Measurements from ENCODE around the gene LRP5. TPM values are rescaled to one million over a fixed set of nuclear protein-coding genes. Genes with fewer than 3 reads are reported as not detected.

Gene LRP5
- total RNA-seq, 1 donor = 0.42 TPM

DNA sequence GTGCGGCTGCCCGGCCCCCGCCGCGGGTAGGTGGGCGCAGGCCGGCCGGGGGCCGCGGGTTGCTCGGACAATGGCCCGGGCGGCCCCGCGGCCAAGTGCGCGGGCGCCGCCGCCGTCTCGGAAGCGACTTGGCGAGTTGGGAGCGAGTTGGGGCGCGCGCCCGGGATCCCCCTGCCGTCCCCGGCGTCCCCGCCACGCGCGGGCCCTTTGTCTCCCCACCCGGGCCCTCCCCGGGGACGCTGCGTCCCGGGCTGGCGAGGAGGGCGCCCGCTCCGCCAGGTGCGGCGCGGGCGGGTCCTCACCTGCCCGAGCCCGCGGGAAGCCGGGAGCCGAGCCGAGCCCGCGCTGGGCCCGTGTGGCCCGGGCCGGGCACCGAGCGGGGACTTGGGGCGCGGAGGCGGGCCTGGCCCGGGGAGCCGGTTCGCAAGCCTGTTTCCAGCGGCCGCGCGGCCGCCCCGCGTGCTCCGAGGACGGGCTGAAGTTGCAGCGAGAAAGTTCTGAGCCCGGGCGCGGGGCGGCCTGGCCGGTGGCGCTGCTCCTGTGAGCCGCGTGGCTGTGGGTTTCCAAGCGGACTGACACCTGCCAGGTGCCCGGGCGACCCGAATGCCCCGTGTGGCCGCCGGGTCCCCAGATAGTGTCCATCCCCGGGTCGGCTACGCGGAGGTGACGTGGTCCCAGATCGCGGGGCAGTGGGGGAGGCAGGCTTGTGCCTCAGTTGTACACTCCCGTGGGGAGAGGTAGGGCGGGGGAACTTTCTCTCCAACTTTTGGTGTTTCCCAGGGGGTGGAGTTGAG lies 586 bp downstream of the LRP5 start:
- Histone ChIP-seq H3K27me3 (ENCODE audit: insufficient read depth, low read length) (peaks cover 28% of the 10 kb centered on the region), H3K9me3 (ENCODE audit: low read depth, low read length) (no peaks in the 10 kb centered on the region), H3K4me1 (ENCODE audit: insufficient read depth, low read length) (peaks cover 17% of the 10 kb centered on the region), H3K4me3 (ENCODE audit: low read length) (peak overlapping the region; percentile 32)

DNA sequence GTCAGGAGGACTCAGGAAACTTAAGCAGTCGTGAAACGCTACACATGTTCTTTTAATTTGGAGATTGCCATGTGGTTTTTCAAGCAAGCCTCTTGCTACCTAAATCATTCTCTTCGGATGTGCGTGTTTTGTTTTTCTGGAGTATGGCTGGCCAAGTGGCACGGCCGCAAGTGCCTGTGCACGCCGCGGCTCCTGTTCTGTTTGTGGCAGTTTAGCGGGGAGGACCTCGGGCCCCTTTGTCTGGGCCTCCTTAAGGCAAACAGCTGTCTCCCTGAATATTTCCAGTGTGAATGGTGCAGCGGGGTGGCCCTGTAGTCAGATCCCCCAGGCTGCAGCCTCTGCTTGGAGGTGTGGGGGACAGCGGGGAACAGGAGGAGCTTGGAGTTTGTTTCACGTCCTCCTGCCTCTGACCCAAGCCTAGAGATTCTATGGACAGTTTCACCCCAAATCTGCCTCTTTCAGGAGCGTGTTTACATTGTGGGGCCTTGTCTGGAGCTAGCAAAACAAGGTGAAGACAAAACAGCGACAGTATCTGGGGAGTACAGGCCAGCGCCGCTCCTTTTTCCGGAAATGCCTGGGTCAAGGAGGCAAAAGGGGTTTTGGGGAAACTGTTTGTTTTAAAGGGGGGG lies 1.3 kb downstream of the LRP5 start:
- H3K27me3 ChIP-seq (ENCODE audit: insufficient read depth, low read length) = peaks cover 28% of the 10 kb centered on the region
- no peaks in the 10 kb centered on the region for H3K9me3 ChIP-seq (ENCODE audit: low read depth, low read length)
- peaks cover 17% of the 10 kb centered on the region for H3K4me1 ChIP-seq (ENCODE audit: insufficient read depth, low read length)
- H3K4me3 ChIP-seq (ENCODE audit: low read length) = peak overlapping the region; percentile 32

DNA sequence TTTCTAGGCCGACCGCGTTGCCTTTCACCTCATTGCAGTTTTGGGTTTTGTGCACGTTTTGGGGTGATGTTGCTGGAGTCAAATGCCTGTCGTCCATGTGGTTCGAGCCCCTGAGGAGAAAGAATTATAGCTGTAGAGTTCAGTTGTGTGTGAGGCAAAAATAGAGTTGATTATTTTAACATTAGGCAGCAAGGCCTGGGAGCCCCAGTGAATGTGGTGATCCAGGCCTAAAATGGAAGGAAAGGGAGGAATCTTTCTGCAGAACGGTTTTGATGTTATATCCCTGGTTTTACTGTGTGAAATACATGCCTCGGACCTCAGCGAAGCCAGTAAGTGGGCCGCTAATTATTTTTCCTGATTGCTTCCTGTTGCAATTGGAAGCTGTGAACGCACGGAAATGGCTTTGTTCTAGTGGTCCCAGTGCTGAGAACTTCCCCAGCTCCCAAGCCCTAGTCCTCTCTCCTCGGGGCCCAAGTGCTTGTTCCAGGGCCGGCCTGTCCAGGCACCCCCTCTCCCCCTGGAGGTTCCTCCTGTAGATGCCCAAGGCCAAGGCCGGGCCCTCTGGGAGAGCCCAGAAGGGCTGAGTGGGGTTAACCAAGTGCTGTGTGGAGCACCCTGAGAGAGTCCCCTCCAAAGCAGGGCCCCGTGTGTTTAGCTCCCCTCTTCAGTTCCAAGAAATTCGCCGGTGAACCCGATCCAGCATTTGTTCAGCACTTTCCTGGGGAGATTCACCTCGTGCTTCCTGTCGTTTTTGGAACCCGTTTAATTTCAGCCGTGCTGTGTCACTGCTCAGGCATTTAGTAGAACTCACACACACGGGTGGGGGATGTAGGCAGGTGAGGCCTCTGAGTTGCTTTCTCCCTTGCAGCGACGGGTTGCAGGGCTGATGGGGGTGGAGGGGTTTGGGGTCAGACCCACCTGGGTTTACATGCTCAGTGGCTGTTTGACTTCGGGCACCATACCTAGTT lies 2.1 kb downstream of the LRP5 start:
- H3K4me3 ChIP-seq (ENCODE audit: low read length) = no peak overlapping the region
- H3K4me1 ChIP-seq (ENCODE audit: insufficient read depth, low read length) = peaks cover 17% of the 10 kb centered on the region
- H3K27me3 ChIP-seq (ENCODE audit: insufficient read depth, low read length) = peaks cover 28% of the 10 kb centered on the region
- H3K9me3 ChIP-seq (ENCODE audit: low read depth, low read length) = no peaks in the 10 kb centered on the region

DNA sequence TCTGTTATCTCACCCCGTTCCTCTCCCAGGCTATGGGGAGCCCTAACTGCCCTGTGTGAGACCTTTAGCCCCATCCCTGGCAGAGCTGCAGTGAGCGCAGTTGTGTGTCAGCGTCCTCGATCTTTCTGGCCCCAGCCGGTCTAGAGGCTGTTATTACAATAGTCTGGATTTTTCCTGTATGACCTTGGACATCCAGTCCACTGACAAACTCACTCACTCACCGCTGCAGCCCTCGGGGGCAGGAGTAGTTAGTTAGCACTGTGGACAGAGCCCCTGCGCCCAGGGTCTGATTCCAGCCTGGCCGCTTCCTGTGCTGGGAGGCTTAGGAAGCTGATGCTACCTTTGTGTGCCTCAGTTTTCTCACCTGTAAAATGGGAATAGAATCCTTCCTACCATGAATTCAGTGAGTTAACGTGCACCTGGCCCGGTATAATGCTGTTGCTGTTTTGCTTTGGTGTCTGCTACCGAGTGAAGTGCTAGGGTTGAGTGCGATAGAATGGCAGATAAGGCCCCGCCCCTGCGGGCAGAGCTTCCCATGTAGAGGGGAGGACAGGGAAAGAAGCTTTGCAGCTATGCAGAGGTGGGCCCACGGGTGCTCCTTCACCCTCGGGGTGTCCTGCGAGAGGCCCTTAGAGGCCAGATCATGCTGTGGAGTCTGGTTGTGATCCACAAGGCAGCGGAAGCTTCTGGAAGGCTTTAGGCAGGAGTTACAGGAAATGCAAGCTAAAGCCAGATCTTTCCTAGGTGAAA lies 3.0 kb downstream of the LRP5 start:
- H3K9me3 ChIP-seq (ENCODE audit: low read depth, low read length) = no peaks in the 10 kb centered on the region
- peaks cover 28% of the 10 kb centered on the region for H3K27me3 ChIP-seq (ENCODE audit: insufficient read depth, low read length)
- H3K4me3 ChIP-seq (ENCODE audit: low read length) = no peak overlapping the region
- H3K4me1 ChIP-seq (ENCODE audit: insufficient read depth, low read length) = peaks cover 17% of the 10 kb centered on the region

DNA sequence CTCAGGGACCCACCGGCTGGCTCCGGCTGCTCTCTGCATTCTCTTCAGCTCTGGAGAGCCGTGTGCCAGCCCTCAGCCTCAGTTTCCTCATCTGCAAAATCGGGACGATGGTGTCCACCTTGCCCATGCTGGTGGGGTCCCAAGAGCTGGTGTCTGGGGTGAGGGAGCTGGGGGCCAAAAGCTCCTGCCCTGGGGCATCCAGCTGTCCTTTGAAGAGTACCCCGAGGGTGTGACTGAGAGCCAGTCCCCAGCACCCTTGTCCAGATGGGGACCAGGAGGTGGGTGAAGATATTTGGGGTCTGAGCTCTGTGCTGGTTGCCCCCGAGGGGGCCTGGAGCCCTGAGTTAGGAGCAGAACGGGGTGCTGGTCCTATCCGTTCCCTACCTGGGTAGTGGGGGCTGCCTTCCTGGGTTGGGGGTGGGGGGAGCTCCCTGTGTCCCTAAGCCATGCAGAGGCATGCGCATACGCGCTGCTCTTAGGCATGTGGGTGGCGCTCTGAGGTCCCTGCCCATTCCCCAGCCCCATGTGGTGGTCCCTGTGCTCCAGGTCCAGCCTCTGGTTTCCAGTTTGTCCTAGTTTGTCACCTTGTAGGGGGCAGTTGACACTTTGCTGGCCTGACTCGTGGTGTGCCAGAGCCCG lies 4.9 kb downstream of the LRP5 start:
- no peaks in the 10 kb centered on the region for H3K9me3 ChIP-seq (ENCODE audit: low read depth, low read length)
- peaks cover 23% of the 10 kb centered on the region for H3K27me3 ChIP-seq (ENCODE audit: insufficient read depth, low read length)

DNA sequence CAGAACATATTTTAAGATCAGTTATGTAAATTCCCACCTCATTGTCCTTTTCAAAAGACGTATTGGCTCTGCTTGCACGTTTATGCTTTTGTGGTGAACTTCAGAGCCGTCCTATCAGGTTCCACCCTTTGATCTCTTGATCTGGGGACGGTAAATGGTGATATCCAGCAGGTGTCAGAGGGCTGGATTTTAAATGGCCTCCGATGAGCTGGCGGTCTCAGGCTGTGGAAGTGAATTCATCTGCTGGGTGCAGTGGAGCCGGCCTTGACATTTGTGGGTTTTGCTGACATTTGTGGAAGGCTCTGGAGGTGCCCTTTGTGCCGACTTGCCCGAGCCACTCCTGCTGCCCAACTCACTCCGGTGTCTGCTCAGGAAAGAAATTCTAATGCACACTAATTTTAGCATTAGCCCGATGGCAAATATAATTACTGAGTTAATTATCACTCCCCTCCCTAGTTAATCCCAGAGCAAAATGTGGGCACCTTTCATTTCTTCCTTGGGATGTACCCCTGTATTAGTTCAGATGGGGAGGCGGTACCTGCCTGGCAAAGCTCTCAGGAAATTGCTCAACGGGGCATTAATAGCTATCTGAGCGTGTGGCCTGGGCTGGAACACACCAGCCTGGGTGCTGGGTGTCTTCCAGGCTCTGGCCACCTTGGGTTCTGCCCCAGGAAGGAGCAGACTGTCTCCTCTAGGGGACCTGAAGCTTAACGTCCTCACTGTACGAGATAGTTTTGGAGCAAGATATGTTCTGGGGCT lies 9.1 kb downstream of the LRP5 start:
- H3K9me3 ChIP-seq (ENCODE audit: low read depth, low read length) = no peaks in the 10 kb centered on the region
- H3K4me1 ChIP-seq (ENCODE audit: insufficient read depth, low read length) = no peaks in the 10 kb centered on the region
- H3K27me3 ChIP-seq (ENCODE audit: insufficient read depth, low read length) = no peaks in the 10 kb centered on the region
- H3K4me3 ChIP-seq (ENCODE audit: low read length) = no peak overlapping the region

More for the DNA sequence above, 4.9 kb downstream of the LRP5 start:
- H3K4me1 ChIP-seq (ENCODE audit: insufficient read depth, low read length) = peaks cover 17% of the 10 kb centered on the region
- no peak overlapping the region for H3K4me3 ChIP-seq (ENCODE audit: low read length)

DNA sequence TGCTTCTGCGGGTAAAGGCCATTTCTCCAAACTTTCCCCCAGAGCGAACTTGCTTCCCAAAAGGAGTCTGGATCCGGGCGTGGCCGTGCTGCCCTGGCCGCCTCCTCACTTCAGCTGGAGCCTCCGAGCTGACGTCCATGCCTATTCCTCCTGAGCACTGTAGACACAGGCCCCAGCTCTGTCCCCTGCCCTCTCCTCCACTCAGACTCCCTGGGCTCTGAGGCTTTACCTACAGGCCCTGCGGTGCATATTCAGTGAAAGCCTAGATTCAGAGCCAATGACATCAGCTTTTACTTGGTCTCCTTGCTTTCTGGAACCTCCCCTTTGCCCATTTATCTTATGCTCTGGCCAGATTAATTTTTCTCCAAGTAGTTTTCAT lies 9.7 kb downstream of the LRP5 start:
- Histone ChIP-seq H3K27me3 (ENCODE audit: insufficient read depth, low read length) (no peaks in the 10 kb centered on the region), H3K9me3 (ENCODE audit: low read depth, low read length) (no peaks in the 10 kb centered on the region), H3K4me3 (ENCODE audit: low read length) (no peak overlapping the region), H3K4me1 (ENCODE audit: insufficient read depth, low read length) (peaks cover under 1% of the 10 kb centered on the region)

DNA sequence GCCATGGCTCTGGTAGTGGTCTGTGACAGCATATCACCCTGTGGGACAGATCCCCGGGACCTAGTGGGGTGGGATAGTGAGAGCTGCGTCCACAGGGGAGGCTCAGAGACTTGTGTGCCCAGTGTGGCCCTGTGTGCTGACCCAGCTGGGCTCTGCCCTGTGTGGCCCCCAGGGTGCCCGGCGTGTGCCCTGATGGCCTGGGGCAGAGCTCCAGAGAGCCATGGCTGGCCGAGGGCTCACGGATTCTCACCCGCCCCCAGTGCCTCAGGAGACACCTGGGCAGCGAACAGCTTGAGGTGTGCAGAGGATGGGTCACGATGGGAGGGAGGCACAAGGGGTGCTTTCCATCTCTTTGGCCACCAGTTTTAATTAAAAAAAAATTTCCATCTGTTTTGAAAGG lies 11.8 kb downstream of the LRP5 start:
- no peaks in the 10 kb centered on the region for H3K27me3 ChIP-seq (ENCODE audit: insufficient read depth, low read length)
- H3K9me3 ChIP-seq (ENCODE audit: low read depth, low read length) = no peaks in the 10 kb centered on the region
- H3K4me1 ChIP-seq (ENCODE audit: insufficient read depth, low read length) = peaks cover 18% of the 10 kb centered on the region
- no peak overlapping the region for H3K4me3 ChIP-seq (ENCODE audit: low read length)

DNA sequence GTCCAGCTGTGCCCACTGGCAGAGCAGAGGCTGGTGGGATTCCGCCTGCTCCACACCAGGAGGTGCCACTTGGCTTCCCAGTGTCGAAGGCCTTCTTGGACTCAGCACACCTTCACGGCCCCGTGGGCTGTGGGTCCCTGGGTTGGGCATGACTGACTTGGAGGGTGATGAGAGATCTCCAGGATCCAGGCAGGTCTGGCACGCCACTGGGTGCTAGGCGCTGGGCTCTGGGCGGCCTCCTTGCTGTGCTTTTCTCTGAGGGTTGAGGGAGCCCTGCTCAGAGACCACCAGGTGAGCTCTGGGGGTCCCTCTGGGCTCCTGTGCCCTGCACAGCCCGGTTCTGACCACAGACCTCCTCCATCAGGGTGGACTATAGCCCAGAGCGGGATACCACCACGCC lies 12.3 kb downstream of the LRP5 start:
- Histone ChIP-seq H3K27me3 (ENCODE audit: insufficient read depth, low read length) (no peaks in the 10 kb centered on the region), H3K4me3 (ENCODE audit: low read length) (no peak overlapping the region), H3K9me3 (ENCODE audit: low read depth, low read length) (no peaks in the 10 kb centered on the region)

DNA sequence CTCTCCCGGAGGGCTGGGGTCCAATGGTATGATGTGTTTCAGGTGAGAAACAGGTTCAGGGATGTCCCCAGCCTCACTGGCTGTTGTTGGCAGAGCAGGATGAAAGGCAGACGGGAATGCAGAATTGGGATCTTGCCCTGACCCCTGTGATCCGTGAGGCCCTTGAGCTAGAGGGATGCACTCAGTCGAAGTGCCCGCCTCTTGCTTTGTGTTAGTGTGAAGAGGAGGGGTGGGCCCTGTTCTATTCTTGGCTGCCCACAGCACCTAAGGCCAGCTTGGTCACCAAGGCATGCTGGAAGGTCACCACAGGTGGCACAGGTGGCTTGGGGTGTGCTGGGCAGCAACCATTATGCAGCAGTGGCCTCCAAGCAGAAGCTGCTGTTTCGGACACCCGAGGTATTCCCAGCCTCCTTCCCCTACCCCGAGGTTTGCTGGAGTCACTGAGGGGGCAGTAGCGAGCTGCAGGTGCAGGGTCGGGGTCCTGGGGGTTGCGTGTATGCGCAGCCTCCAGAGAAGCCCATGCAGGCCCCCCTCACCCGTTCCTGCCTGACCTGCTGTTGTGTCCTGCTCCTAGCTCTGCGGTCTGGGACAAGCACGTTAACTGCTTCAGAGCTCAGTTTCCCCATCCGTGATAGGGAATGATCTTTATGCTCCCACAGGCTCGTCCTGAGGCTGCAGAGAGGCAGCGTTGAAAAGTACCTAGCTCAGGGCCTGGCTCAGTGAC lies 13.0 kb downstream of the LRP5 start:
- Histone ChIP-seq H3K4me3 (ENCODE audit: low read length) (no peak overlapping the region), H3K4me1 (ENCODE audit: insufficient read depth, low read length) (peaks cover 19% of the 10 kb centered on the region), H3K9me3 (ENCODE audit: low read depth, low read length) (no peaks in the 10 kb centered on the region), H3K27me3 (ENCODE audit: insufficient read depth, low read length) (no peaks in the 10 kb centered on the region)

More for the DNA sequence above, 12.3 kb downstream of the LRP5 start:
- peaks cover 18% of the 10 kb centered on the region for H3K4me1 ChIP-seq (ENCODE audit: insufficient read depth, low read length)

DNA sequence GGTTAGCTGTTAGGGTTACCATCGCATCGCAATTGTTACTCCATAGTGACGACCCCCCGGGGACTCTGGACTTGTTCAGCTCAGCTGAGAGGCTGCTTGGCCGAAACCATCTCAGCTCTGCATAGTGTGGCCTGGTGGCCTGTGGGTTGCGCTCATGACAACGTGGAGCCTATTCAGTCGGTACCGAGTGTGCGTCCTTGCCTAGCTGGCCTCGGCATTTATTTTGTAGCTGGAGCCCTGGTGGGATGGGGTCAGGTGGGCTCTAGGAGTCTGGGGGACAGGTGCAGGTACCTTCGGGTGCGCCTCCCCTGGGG lies 13.5 kb downstream of the LRP5 start:
- no peak overlapping the region for H3K4me3 ChIP-seq (ENCODE audit: low read length)
- no peaks in the 10 kb centered on the region for H3K27me3 ChIP-seq (ENCODE audit: insufficient read depth, low read length)
- no peaks in the 10 kb centered on the region for H3K9me3 ChIP-seq (ENCODE audit: low read depth, low read length)
- H3K4me1 ChIP-seq (ENCODE audit: insufficient read depth, low read length) = peaks cover 24% of the 10 kb centered on the region

DNA sequence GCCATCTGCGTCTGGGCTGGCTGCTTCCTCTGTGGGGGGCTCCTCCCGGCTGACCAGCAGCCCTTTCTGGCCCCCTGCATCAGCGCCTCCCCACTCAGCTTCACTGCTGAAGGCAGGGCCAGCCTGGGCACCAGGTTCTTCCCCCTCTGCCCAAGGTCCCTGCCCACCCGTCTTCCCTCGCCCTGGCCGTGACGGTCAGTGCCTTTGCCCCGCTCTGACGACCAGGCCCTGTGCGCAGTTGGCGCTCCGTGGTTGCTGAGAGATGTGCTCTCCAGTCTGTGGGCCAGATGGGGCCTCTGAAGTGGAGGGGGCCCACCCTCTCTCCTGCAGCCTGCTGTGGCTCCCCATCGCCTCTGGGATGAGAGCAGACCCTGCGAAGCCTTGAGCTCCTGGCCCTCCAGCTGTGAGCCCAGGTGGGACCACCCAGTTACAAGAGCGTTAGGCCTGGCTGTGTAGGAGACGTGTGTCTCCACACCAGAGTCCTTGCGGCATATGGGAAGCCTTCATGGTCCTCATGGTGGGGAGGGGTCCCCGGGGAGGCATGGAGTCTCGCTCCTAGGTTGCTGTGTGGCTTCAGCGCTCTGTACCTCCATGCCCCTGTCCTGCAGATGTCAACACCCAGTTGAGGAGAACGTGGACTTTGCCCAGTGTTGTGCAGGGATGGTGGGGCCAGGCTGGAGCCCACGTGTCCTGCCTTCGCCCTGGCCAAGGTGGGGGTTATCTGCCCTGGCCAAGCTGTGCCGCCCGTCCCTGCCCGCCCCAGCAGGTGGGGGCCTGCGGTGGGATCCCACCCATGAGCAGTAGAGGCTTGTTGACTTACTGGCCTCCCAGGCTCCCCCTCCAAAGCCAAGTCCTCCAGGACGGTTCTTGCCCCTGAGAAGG lies 14.2 kb downstream of the LRP5 start:
- H3K27me3 ChIP-seq (ENCODE audit: insufficient read depth, low read length) = no peaks in the 10 kb centered on the region
- no peaks in the 10 kb centered on the region for H3K9me3 ChIP-seq (ENCODE audit: low read depth, low read length)
- no peak overlapping the region for H3K4me3 ChIP-seq (ENCODE audit: low read length)
- peaks cover 31% of the 10 kb centered on the region for H3K4me1 ChIP-seq (ENCODE audit: insufficient read depth, low read length)
